HG02623 (cell line): ENCODE results near the gene PRKG1.
"Not testable (repeated sequence)": the region's sequence is repeated elsewhere in the genome, so short reads cannot be mapped to it uniquely, and the experiment has no call there.

Source experiments
- ATAC-seq: cut with Tn5 transposase; IDR thresholded peaks from one replicate; pipeline ENCODE4 v1.9.1; 2021; ENCODE audit warnings: moderate library complexity; ENCODE audit not compliant: unreplicated experiment

PRKG1 gene

GRCh38 chr10:51112013-51112412, 37.7 kb downstream of the PRKG1 start:
- ATAC-seq: no peak

- no peak for ATAC-seq
Observed at GRCh38 chr10:51113007-51113406, 38.7 kb downstream of the PRKG1 start.

GRCh38 chr10:51117053-51117660, 42.9 kb downstream of the PRKG1 start:
- ATAC-seq: no peak

GRCh38 chr10:51117794-51118193, 43.5 kb downstream of the PRKG1 start:
- ATAC-seq: no peak

- no peak for ATAC-seq
Observed at GRCh38 chr10:51119441-51119840, 45.2 kb downstream of the PRKG1 start.

GRCh38 chr10:51121861-51122260, 47.6 kb downstream of the PRKG1 start:
- ATAC-seq: no peak

GRCh38 chr10:51124852-51125251, 50.6 kb downstream of the PRKG1 start:
- ATAC-seq: no peak

GRCh38 chr10:51125518-51125917, 51.2 kb downstream of the PRKG1 start:
- ATAC-seq: no peak

GRCh38 chr10:51129946-51130544, 55.8 kb downstream of the PRKG1 start:
- ATAC-seq: no peak

GRCh38 chr10:51137756-51138529, 63.7 kb downstream of the PRKG1 start:
- ATAC-seq: no peak

GRCh38 chr10:51139176-51139575, 64.9 kb downstream of the PRKG1 start:
- ATAC-seq: no peak

- no peak for ATAC-seq
Observed at GRCh38 chr10:51141010-51141409, 66.7 kb downstream of the PRKG1 start.

GRCh38 chr10:51144161-51144781, 70.0 kb downstream of the PRKG1 start:
- no peak for ATAC-seq

GRCh38 chr10:51145375-51145774, 71.1 kb downstream of the PRKG1 start:
- ATAC-seq: no peak

GRCh38 chr10:51147644-51148399, 73.5 kb downstream of the PRKG1 start:
- ATAC-seq: no peak

- no peak for ATAC-seq
Observed at GRCh38 chr10:51156926-51157325, 82.6 kb downstream of the PRKG1 start.

- no peak for ATAC-seq
Observed at GRCh38 chr10:51158832-51159231, 84.5 kb downstream of the PRKG1 start.

- no peak for ATAC-seq
Observed at GRCh38 chr10:51159841-51160240, 85.6 kb downstream of the PRKG1 start.

GRCh38 chr10:51162002-51162401, 87.7 kb downstream of the PRKG1 start:
- ATAC-seq: no peak

GRCh38 chr10:51163380-51164049, 89.2 kb downstream of the PRKG1 start:
- not testable (repeated sequence) for ATAC-seq
